ENCODE measurements around the gene CDC123. TPM values are rescaled to one million over a fixed set of nuclear protein-coding genes. Genes with fewer than 3 reads are reported as not detected.

CDC123 gene
- total RNA-seq, 6 donors from 2014 or later: 19.9 to 57.5 (median 42.6) TPM

GRCh38 chr10:12235116-12235694, 39.2 kb downstream of the CDC123 start:
- H3K27ac ChIP-seq: no peak overlapping the region
- DNase-seq (no peak), ATAC-seq (ENCODE audit: low FRiP score in 2 of 2) (no peak)
- peaks cover 0 to 8% (median 4%) of the 10 kb centered on the region in 4 donors for H3K4me1 ChIP-seq
- no peaks in the 10 kb centered on the region for H3K9me3 ChIP-seq
- H3K4me3 ChIP-seq: no peak overlapping the region
- H3K36me3 ChIP-seq: peaks cover 5 to 89% (median 41%) of the 10 kb centered on the region in 4 donors
- WGBS, 2 donors: 58 to 76% methylated on average over 3 of the region's 3 CpGs
- no peak for TF ChIP-seq POLR2AphosphoS5 (IDR thresholded peaks at IDR 0.05)
- no peak for TF ChIP-seq CTCF (IDR thresholded peaks at IDR 0.05)
- TF ChIP-seq POLR2A (IDR thresholded peaks at IDR 0.05): no peak
- TF ChIP-seq EP300 (IDR thresholded peaks at IDR 0.05): no peak
- H3K27me3 ChIP-seq: no peaks in the 10 kb centered on the region

DNA sequence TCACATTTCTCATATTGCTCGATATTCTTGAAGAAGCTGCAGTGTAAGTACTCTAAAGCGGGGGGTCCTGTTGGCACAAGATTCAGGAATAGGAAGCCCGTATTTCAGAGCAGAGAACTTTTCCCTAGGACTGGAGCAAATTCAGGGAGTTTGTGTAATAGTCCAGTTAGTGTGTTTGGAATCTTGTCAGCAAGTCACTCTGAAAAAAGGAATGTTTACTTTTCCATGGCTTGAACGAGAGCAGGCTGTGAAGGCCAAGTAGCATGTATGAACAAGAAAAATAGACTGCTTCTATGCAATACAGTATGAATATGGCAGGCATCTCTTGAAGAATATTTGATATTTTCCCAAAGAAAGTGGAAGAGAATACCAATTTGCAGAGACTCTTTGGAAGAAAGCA, 39.8 kb downstream of the CDC123 start:
- Histone ChIP-seq H3K4me1 (peaks cover 4 to 12% (median 6%) of the 10 kb centered on the region in 4 donors), H3K9me3 (no peaks in the 10 kb centered on the region), H3K27me3 (no peaks in the 10 kb centered on the region), H3K36me3 (peaks cover 5 to 88% (median 38%) of the 10 kb centered on the region in 4 donors), H3K4me3 (no peak overlapping the region), H3K27ac (no peak overlapping the region)
- TF ChIP-seq CTCF (IDR thresholded peaks at IDR 0.05) (no peak), EP300 (IDR thresholded peaks at IDR 0.05) (no peak), POLR2A (IDR thresholded peaks at IDR 0.05) (no peak), POLR2AphosphoS5 (IDR thresholded peaks at IDR 0.05) (no peak)
- no peak for DNase-seq
- no peak for ATAC-seq (ENCODE audit: low FRiP score in 2 of 2)
- 54 to 68% methylated on average over 4 of the region's 4 CpGs for WGBS, 2 donors

- Histone ChIP-seq H3K36me3 (peaks cover 5 to 70% (median 25%) of the 10 kb centered on the region in 4 donors), H3K27ac (no peak overlapping the region), H3K9me3 (no peaks in the 10 kb centered on the region), H3K4me1 (peaks cover 13 to 29% (median 18%) of the 10 kb centered on the region in 4 donors), H3K4me3 (no peak overlapping the region), H3K27me3 (no peaks in the 10 kb centered on the region)
- ATAC-seq (ENCODE audit: low FRiP score in 2 of 2) (no peak), DNase-seq (no peak)
- WGBS, 2 donors: 94 to 97% methylated on average over 13 of the region's 13 CpGs
- TF ChIP-seq EP300 (IDR thresholded peaks at IDR 0.05): no peak
- TF ChIP-seq POLR2AphosphoS5 (IDR thresholded peaks at IDR 0.05): no peak
- TF ChIP-seq POLR2A (IDR thresholded peaks at IDR 0.05): no peak
- no peak for TF ChIP-seq CTCF (IDR thresholded peaks at IDR 0.05)
Measured at GRCh38 chr10:12237265-12238220, 41.6 kb downstream of the CDC123 start.

DNA sequence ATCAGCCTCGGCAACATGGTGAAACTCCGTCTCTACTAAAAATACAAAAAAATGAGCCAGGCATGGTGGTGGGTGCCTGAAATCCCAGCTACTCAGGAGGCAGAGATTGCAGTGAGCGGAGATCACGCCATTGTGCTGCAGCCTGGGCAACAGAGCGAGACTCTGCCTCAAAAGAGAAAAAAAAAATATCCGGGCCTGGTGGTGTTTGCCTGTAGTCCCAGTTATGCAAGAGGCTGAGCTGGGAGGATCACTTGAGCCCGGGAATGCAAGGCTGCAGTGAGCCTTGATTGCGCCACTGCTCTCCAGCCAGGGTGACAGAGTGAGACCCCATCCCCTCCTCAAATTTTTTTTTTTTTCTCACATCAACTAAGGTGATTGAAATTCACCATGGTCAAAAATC, 42.8 kb downstream of the CDC123 start:
- Histone ChIP-seq H3K36me3 (peaks cover 5 to 63% (median 22%) of the 10 kb centered on the region in 4 donors), H3K9me3 (no peaks in the 10 kb centered on the region), H3K4me1 (peaks cover 15 to 33% (median 18%) of the 10 kb centered on the region in 4 donors), H3K4me3 (no peak overlapping the region), H3K27me3 (no peaks in the 10 kb centered on the region), H3K27ac (no peak overlapping the region)
- DNase-seq (no peak), ATAC-seq (ENCODE audit: low FRiP score in 2 of 2) (no peak)
- WGBS, 2 donors: 87 to 95% methylated on average over 8 of the region's 8 CpGs
- no peak for TF ChIP-seq CTCF (IDR thresholded peaks at IDR 0.05)
- no peak for TF ChIP-seq EP300 (IDR thresholded peaks at IDR 0.05)
- TF ChIP-seq POLR2A (IDR thresholded peaks at IDR 0.05): no peak
- no peak for TF ChIP-seq POLR2AphosphoS5 (IDR thresholded peaks at IDR 0.05)
